Esophagus muscularis mucosa (tissue), 4 donors: Measurements from ENCODE around the gene AGBL2. TPM values are rescaled to one million over a fixed set of nuclear protein-coding genes. Genes with fewer than 3 reads are reported as not detected.

Experiments
- DNase-seq: peaks from one replicate; pipeline ENCODE4 v3.0.0-alpha.2; 2017; ENCODE audit errors: extremely low spot score
- H3K27ac ChIP-seq, 4 donors: fragments of 200-600 bp; sonication (generic); replicated peaks in 1 of 4; 1 replicate in 3 of 4; 2 replicates in 1 of 4; pipeline ENCODE4 v1.5.1; 2016 to 2019; ENCODE audit warnings: mild to moderate bottlenecking in 1 of 4
- H3K27me3 ChIP-seq, 4 donors: fragments of 200-600 bp; sonication (generic); one replicate each; pipeline versions ENCODE4 v1.5.1 to v1.6.0; 2016 to 2019
- H3K36me3 ChIP-seq, 4 donors: fragments of 200-600 bp; sonication (generic); one replicate each; pipeline ENCODE4 v1.5.1; 2016 to 2019
- H3K4me1 ChIP-seq, 4 donors: fragments of 200-600 bp; sonication (generic); one replicate each; pipeline ENCODE4 v1.5.1; 2016 to 2019
- H3K4me3 ChIP-seq, 4 donors: fragments of 200-600 bp; sonication (generic); 1 replicate in 2 of 4; 2 replicates in 2 of 4; pipeline ENCODE4 v1.5.1; 2016 to 2019; ENCODE audit warnings: mild to moderate bottlenecking in 4 of 4, moderate library complexity in 1 of 4
- H3K9me3 ChIP-seq, 4 donors: fragments of 200-600 bp; sonication (generic); 1 replicate in 3 of 4; 2 replicates in 1 of 4; pipeline ENCODE4 v1.5.1; 2016 to 2019
- EP300 ChIP-seq: sonication (generic); formaldehyde crosslinking; IDR thresholded peaks from one replicate; pipeline ENCODE4 v1.6.1; 2017; ENCODE audit warnings: antibody characterized with exemption
- POLR2A ChIP-seq: fragments of 450-650 bp; IDR thresholded peaks from one replicate; pipeline ENCODE4 v1.6.1; 2017; ENCODE audit warnings: antibody characterized with exemption, moderate library complexity, mild to moderate bottlenecking, low read depth
- POLR2AphosphoS5 ChIP-seq, 2 donors: sonication (generic); formaldehyde crosslinking; IDR thresholded peaks; one replicate each; pipeline ENCODE4 v1.6.1; 2017; ENCODE audit warnings: antibody characterized with exemption in 2 of 2
- WGBS: methylation state at CpG from one replicate; pipeline ENCODE4 v1.1.5; 2018; 5-methylcytosine and 5-hydroxymethylcytosine counted together
- intact Hi-C: fragments of 100-400 bp; cut with DNase I; formaldehyde crosslinking; loops from one replicate; pipeline ENCODE4 v1.15.1; 2023
- total RNA-seq, 4 donors: library from RNA; depleted of rRNA; stranded (reverse); fragments of >200 nt; gene quantifications; one replicate each; pipeline versions ENCODE4 v1.1.0 to v1.2.1, GENCODE V29; 2016
- TF ChIP-seq, protein P1 (sequence below), 3 experiments: fragments of 200-600 bp in 2 of 3; fragments of 450-650 bp in 1 of 3; sonication (generic) in 2 of 3; IDR thresholded peaks; one replicate each; pipeline ENCODE4 v1.5.1; 2017 to 2019; ENCODE audit warnings: antibody characterized with exemption in 3 of 3, mild to moderate bottlenecking in 2 of 3, moderate library complexity in 1 of 3

Gene AGBL2
- total RNA-seq, 4 donors from 2014 or later, result 0.42 to 1.8 TPM; not detected in 2

GRCh38 chr11:47725442-47726117 is 10.4 kb upstream of the AGBL2 start:
- Histone ChIP-seq H3K27ac (no peak overlapping the region), H3K27me3 (no peaks in the 10 kb centered on the region), H3K36me3 (peaks cover 68 to 98% (median 88%) of the 10 kb centered on the region in 4 donors), H3K4me1 (peaks cover 8 to 19% (median 16%) of the 10 kb centered on the region in 4 donors), H3K9me3 (no peaks in the 10 kb centered on the region), H3K4me3 (no peak overlapping the region)
- WGBS, result 87% methylated on average over 3 of the region's 3 CpGs
- intact Hi-C loops, result loop anchor here (10.0 kb wide), 1 partner anchor 119 kb away; the partner anchor contains the start of gene NUP160
- TF ChIP-seq, protein P1, sequence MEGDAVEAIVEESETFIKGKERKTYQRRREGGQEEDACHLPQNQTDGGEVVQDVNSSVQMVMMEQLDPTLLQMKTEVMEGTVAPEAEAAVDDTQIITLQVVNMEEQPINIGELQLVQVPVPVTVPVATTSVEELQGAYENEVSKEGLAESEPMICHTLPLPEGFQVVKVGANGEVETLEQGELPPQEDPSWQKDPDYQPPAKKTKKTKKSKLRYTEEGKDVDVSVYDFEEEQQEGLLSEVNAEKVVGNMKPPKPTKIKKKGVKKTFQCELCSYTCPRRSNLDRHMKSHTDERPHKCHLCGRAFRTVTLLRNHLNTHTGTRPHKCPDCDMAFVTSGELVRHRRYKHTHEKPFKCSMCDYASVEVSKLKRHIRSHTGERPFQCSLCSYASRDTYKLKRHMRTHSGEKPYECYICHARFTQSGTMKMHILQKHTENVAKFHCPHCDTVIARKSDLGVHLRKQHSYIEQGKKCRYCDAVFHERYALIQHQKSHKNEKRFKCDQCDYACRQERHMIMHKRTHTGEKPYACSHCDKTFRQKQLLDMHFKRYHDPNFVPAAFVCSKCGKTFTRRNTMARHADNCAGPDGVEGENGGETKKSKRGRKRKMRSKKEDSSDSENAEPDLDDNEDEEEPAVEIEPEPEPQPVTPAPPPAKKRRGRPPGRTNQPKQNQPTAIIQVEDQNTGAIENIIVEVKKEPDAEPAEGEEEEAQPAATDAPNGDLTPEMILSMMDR (IDR thresholded peaks at IDR 0.05), result no peak
- TF ChIP-seq POLR2AphosphoS5 (IDR thresholded peaks at IDR 0.05) (no peak), EP300 (no peak)
- no peak for DNase-seq

DNA sequence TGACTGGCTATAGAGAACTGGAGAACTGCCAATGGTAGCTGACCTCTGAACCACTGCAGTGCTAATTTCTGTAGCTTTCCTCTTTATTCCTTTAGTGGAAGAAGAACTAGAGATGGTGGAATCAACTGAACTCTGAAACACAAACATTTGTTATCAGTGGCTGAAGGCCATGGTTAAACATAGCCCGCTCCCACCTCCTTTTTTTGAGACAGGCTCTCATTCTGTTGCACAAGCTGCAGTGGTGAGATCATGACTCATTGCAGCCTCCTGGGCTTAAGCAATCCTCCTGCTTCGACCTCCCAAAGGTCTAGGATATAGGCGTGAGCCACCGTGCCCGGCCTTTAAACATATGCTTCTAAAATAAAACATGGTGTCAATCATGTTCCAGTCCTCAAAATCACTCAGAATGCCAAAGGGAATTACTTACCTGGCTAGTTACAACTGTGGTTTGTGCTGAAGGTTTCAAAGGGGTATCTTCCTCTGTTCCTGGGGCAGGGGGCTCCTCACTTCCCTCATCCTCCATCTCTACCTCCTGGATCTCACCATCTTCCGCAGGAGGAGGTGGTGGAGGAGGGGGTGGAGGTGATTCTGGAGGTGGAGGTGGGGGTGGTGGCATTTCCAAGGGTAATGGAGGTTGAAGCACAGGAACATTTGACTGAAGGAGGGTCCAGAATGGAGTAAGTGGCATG is 9.0 kb upstream of the AGBL2 start:
- Histone ChIP-seq H3K4me3 (no peak overlapping the region), H3K27ac (peak overlapping the region; percentile 10 to 51 (median 46)), H3K36me3 (peaks cover 69 to 98% (median 88%) of the 10 kb centered on the region in 4 donors), H3K27me3 (no peaks in the 10 kb centered on the region), H3K4me1 (peaks cover 8 to 19% (median 16%) of the 10 kb centered on the region in 4 donors), H3K9me3 (no peaks in the 10 kb centered on the region)
- intact Hi-C loops, result loop anchor here (10.0 kb wide), 1 partner anchor 121 kb away; the partner anchor contains the start of gene NUP160
- TF ChIP-seq POLR2A (no peak), POLR2AphosphoS5 (IDR thresholded peaks at IDR 0.05) (peak in 1 of 2 donors; percentile 27), EP300 (no peak)
- TF ChIP-seq, protein P1 (IDR thresholded peaks at IDR 0.05), result no peak
- WGBS, result 55% methylated on average over 6 of the region's 6 CpGs
- DNase-seq, result no peak

DNA sequence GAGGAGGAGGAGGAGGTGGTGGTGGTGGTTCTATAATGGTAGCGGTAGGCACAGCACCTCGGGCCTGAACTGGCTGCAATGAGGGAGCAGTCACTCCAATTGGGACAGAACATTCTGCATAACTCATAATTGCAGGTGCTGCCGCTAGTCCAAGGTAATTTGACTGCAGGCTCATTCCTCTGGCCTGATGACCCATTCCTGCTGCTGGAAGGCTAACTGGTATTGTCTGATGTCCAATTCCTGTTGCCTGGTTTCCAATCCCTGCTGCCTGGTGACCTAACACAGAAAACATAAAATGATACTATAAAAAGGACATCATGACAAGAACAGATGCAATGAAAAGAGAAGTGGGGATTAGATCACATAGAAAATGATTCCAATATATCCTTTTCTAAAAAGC is 7.9 kb upstream of the AGBL2 start:
- intact Hi-C loops, result loop anchor here (10.0 kb wide), 1 partner anchor 122 kb away; the partner anchor contains the start of gene NUP160
- TF ChIP-seq POLR2AphosphoS5 (IDR thresholded peaks at IDR 0.05) (no peak), POLR2A (no peak)
- H3K36me3 ChIP-seq, result peaks cover 66 to 98% (median 88%) of the 10 kb centered on the region in 4 donors
- WGBS, result 76% methylated on average over 3 of the region's 3 CpGs
- no peaks in the 10 kb centered on the region for H3K9me3 ChIP-seq
- H3K4me1 ChIP-seq, result peaks cover 8 to 19% (median 16%) of the 10 kb centered on the region in 4 donors
- DNase-seq, result no peak
- peak overlapping the region in 2 of 4 donors; percentile 39 to 45 for H3K27ac ChIP-seq
- H3K4me3 ChIP-seq, result no peak overlapping the region
- H3K27me3 ChIP-seq, result no peaks in the 10 kb centered on the region

DNA sequence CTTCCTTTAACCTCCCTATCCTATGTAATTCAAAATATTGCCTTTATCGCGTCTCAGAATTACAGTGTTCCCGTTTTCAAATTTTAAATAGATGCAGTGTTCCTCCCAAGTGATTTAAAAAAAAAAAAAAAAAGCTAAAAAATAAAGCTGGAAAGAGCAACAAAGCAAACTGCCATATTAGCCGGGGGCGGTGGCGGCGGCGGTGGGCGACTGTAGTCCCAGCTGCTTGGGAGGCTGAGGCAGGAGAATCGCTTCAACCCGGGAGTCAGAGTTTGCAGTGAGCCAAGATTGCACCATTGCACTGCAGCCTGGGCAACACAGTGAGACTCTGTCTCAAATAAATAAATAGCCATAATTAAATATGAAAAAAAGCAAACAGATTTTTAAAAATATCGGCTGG is 5.5 kb upstream of the AGBL2 start:
- H3K27ac ChIP-seq, result no peak overlapping the region
- H3K4me1 ChIP-seq, result peaks cover 8 to 21% (median 17%) of the 10 kb centered on the region in 4 donors
- 97% methylated on average over 12 of the region's 12 CpGs for WGBS
- H3K4me3 ChIP-seq, result no peak overlapping the region
- no peaks in the 10 kb centered on the region for H3K27me3 ChIP-seq
- TF ChIP-seq EP300 (no peak), POLR2A (no peak), POLR2AphosphoS5 (IDR thresholded peaks at IDR 0.05) (no peak)
- TF ChIP-seq, protein P1 (IDR thresholded peaks at IDR 0.05), result no peak
- intact Hi-C loops, result loop anchor here (10.0 kb wide), 1 partner anchor 124 kb away; the partner anchor contains the start of gene NUP160
- H3K9me3 ChIP-seq, result no peaks in the 10 kb centered on the region
- peaks cover 73 to 94% (median 88%) of the 10 kb centered on the region in 4 donors for H3K36me3 ChIP-seq
- DNase-seq, result no peak

- intact Hi-C loops, result loop anchor here (5.0 kb wide), 1 partner anchor 74 kb away; the partner anchor contains the start of gene MTCH2
- 75% methylated on average over 5 of the region's 5 CpGs for WGBS
- H3K4me3 ChIP-seq, result no peak overlapping the region
- H3K27me3 ChIP-seq, result no peaks in the 10 kb centered on the region
- H3K9me3 ChIP-seq, result no peaks in the 10 kb centered on the region
- H3K4me1 ChIP-seq, result peaks cover 0 to 11% (median 5%) of the 10 kb centered on the region in 4 donors
- no peak for TF ChIP-seq EP300
- no peak for TF ChIP-seq POLR2A
- TF ChIP-seq POLR2AphosphoS5 (IDR thresholded peaks at IDR 0.05), result no peak
- TF ChIP-seq, protein P1 (IDR thresholded peaks at IDR 0.05), result no peak
- H3K27ac ChIP-seq, result no peak overlapping the region
- DNase-seq, result no peak
- H3K36me3 ChIP-seq, result peaks cover 44 to 57% (median 52%) of the 10 kb centered on the region in 4 donors
Observed at GRCh38 chr11:47716692-47717091, 1.5 kb upstream of the AGBL2 start.
